HUES64 (cell line): ENCODE results near the gene ULBP1. TPM values are rescaled to one million over a fixed set of nuclear protein-coding genes. Genes with fewer than 3 reads are reported as not detected.
"Not testable (repeated sequence)": the region's sequence is repeated elsewhere in the genome, so short reads cannot be mapped to it uniquely, and the experiment has no call there.

Experiments used
- H3K27ac ChIP-seq: 2 replicates; pipeline ENCODE4 v1.7.0; 2013; ENCODE audit warnings: low read depth, low read length, inconsistent platforms
- H3K27me3 ChIP-seq: 2 replicates; pipeline ENCODE4 v1.6.1; 2013; ENCODE audit warnings: mild to moderate bottlenecking, low read length; ENCODE audit not compliant: insufficient read depth
- H3K36me3 ChIP-seq: 2 replicates; pipeline ENCODE4 v1.6.1; 2013; ENCODE audit warnings: mild to moderate bottlenecking, low read length; ENCODE audit not compliant: insufficient read depth
- H3K4me1 ChIP-seq: 2 replicates; pipeline ENCODE4 v1.6.1; 2013; ENCODE audit warnings: mild to moderate bottlenecking, low read length, moderate library complexity; ENCODE audit not compliant: insufficient read depth
- H3K4me3 ChIP-seq: 2 replicates; pipeline ENCODE4 v1.5.1; 2013; ENCODE audit warnings: mild to moderate bottlenecking, low read length, moderate library complexity
- H3K9ac ChIP-seq: 2 replicates; pipeline ENCODE4 v1.6.1; 2013; ENCODE audit warnings: mild to moderate bottlenecking, low read depth, low read length
- H3K9me3 ChIP-seq: 2 replicates; pipeline ENCODE4 v1.6.1; 2013; ENCODE audit warnings: low read depth, low read length; ENCODE audit not compliant: insufficient read depth
- WGBS: fragments of 150-250, 120-280 bp; methylation state at CpG from one replicate; pipeline ENCODE4 v1.1.7; 2013; ENCODE audit warnings: missing lambda C conversion rate; 5-methylcytosine and 5-hydroxymethylcytosine counted together
- polyA plus RNA-seq, 2 experiments: library from polyadenylated mRNA; stranded (reverse); fragments of 50-300 nt; gene quantifications; one replicate each; pipeline ENCODE4 v1.2.3, GENCODE V29; 2013

The ULBP1 gene, protein sequence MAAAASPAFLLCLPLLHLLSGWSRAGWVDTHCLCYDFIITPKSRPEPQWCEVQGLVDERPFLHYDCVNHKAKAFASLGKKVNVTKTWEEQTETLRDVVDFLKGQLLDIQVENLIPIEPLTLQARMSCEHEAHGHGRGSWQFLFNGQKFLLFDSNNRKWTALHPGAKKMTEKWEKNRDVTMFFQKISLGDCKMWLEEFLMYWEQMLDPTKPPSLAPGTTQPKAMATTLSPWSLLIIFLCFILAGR
- polyA plus RNA-seq (2013, experiment 1 of 2): 0.20 TPM
- 0.76 TPM for polyA plus RNA-seq (2013, experiment 2 of 2)

DNA sequence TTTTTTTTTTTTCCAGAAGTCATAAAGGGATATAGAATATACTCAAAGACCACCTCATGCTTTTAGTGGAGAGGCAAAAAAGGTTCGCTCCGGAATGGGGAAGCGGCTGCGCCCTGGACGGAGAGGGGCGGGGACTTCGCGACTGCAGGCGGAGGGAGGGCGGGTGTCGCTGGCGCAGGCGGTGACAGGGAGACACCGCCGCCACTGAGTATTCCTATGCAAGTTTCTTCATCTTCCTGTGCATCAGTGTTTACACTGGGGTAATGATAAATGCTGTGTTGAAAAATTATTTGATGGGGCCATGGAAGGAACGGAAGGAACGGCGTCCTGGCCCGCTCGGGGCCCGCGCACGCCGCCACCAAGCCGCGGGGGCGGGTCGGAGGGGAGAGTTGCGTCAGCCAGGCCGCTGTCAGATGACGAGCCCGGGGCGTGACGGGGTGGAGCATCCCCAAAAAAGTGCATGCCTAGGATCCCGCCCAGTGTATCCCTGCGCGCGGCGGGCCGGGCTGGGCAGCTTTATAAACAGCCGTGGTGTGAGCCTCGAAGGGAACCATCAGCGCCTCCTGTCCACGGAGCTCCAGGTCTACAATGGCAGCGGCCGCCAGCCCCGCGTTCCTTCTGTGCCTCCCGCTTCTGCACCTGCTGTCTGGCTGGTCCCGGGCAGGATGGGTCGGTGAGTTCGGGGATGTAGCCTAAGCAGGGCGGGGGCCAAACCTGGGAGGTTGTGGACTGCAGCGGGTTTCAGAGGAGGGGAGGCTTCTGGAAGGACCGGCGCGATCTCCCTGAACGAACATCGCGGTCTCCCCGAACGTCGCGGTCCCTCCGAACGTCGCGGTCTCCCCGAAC is at the start of gene ULBP1:
Gene ULBP1, plus strand, starts transcription at position 482 of the 846 bp plus-strand sequence. Its CDS starts 107 bp downstream, at position 589.
- Histone ChIP-seq H3K27ac (no peak within 1 kb of the TSS), H3K9ac (peak within 1 kb of the TSS; percentile 82), H3K27me3 (peaks cover 99% of the 10 kb centered on the region), H3K36me3 (no peaks in the 10 kb centered on the region), H3K4me1 (0 out of 2 replicates have a peak, but pooled peaks cover 5% of the 10 kb centered on the region), H3K9me3 (no peaks in the 10 kb centered on the region), H3K4me3 (peak within 1 kb of the TSS; percentile 83)
- WGBS: under 1% methylated on average over 69 of the region's 69 CpGs

DNA sequence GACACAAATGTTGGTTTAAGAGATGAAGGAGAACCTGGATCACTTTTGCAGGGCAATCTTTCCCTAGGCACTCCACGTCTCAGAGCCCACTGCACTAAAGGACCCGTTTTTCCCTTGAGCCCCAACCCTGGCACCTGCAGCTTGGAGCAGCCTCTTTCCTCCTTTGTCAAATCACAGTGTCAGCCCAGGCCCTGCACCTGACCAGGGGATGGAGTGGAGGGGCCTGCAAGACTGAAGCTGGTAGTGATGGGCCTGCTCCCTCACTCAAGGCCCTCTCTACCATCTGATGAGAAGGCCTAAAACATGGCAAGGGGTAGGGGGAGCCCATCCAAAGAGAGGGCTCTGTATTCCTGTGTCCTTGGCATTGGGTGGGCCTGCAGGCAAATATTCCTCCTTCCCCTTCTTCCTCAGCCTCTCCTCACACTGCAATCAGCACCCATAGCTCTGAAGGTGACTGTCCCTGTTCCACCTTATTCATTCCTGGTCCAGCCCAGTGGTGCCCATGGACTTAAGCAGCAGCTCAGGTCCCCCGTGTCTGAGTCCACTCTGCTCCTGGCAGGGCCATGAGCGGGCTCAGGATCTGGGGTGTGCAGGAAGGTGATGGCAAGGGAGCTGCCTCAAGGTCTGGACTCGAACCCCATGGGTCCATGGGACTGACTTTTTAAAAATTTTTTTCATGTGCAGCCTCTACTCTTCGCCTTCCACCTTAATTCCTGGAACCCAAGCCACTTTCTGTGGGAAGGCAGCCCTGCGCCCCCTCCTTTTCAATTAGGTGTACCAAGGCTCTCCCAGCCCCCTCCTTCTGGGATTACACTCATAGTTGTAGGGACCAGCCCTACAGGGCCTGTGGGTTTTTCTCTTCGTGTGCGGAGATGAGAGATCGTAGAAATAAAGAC is 47.5 kb upstream of the ULBP1 start:
- Histone ChIP-seq H3K36me3 (no peaks in the 10 kb centered on the region), H3K27me3 (peaks cover 43% of the 10 kb centered on the region), H3K9ac (no peak overlapping the region), H3K27ac (no peak overlapping the region), H3K4me1 (no peaks in the 10 kb centered on the region), H3K9me3 (no peaks in the 10 kb centered on the region), H3K4me3 (no peak overlapping the region)
- WGBS: 90% methylated on average over 10 of the region's 10 CpGs

DNA sequence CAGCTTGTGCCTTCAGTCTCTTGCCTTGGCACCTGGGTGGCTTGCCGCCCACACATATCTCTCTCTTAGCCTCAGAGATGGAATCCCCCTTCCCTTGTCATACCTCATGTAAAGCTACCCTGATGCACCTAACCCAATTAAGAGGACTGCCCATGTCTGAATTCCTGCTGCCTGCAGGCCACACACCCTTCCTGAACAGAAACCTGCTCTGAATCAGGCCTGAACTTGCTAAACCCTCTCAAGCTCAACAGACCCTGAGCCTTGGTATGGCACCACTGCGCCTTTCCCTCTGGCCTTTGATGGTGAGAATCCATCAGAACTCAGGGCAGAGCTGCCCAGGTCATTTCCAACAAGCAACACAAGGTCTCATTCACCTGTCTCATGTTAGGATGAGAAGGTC is 46.1 kb upstream of the ULBP1 start:
- Histone ChIP-seq H3K9ac (no peak overlapping the region), H3K27ac (no peak overlapping the region), H3K4me1 (no peaks in the 10 kb centered on the region), H3K9me3 (no peaks in the 10 kb centered on the region), H3K27me3 (peaks cover 57% of the 10 kb centered on the region), H3K4me3 (no peak overlapping the region), H3K36me3 (no peaks in the 10 kb centered on the region)
- 95% methylated on average over 2 of the region's 2 CpGs for WGBS

DNA sequence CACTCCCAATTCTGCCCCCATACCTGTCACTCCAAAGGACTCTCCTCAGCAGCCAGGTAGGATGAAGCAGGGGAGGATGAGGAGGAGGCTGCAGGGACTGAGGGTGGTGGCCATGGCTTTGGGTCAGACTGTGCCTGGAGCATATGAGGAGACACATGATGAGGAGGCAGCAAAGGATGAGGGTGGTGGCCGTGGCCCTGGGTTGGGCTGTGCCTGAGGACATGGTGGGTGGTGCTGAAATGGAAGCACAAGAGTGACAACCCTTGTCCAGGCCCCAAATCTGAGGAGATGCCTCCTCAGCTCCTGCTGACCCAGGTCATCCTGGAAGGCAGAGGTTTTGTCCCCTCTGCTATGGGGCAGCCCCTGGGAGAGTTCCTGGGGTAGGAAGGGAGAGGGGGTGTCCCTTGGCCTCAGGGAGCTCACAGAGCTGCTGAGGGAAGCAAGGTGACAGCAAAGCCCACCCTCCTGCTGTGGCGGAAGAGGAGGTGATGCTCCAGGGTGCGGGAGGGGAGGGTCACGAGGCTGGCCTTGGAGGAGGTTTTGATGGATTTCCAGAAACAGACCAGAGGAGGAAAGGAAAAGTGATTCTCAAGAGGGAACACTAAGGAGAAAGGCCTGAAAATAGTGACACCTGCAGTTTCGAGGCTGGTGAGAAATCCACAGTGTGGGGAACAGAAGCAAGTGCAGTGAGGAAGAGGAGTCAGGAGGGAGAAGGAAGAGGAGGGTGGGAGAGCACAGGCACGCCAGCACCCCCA is 45.4 kb upstream of the ULBP1 start:
- no peak overlapping the region for H3K9ac ChIP-seq
- no peak overlapping the region for H3K27ac ChIP-seq
- no peak overlapping the region for H3K4me3 ChIP-seq
- 77% methylated on average over 6 of the region's 6 CpGs for WGBS
- H3K4me1 ChIP-seq: no peaks in the 10 kb centered on the region
- peaks cover 60% of the 10 kb centered on the region for H3K27me3 ChIP-seq
- H3K36me3 ChIP-seq: no peaks in the 10 kb centered on the region
- no peaks in the 10 kb centered on the region for H3K9me3 ChIP-seq

DNA sequence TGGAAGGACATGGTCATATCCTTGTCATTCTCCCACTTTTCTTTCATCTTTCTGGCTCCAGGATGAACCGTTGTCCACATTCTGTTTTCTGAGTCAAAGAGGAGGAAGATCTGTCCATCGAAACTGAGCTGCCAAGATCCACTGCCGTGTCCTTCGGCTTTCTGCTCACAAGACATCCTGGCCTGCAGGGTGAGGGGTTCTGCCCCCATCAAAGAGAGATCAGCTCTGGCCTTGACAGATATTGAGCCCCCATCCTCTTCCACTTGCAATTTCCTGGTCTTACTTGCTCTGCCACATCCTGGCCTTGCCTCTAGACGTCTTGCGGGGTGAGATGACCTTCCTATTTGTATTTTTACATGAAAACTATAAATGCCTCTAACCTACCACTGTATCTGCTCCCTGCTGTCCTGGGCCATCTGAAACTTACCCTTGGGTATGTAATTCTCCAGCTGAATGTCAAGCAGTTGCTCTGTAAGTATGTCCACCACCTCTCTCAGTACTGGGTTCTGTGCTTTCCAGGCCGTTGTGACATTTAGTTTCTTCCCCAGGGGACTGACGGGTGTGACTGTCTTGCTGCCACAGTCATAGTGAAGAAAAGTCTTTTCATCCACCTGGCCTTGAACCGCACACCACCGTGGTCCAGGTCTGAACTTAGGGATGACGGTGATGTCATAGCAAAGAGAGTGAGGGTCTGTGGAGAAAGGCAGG is 44.5 kb upstream of the ULBP1 start:
- H3K4me3 ChIP-seq, H3K27ac ChIP-seq, H3K9me3 ChIP-seq, H3K4me1 ChIP-seq, H3K36me3 ChIP-seq, H3K9ac ChIP-seq: not testable (repeated sequence)
- WGBS: 88% methylated on average over 7 of the region's 11 CpGs
- H3K27me3 ChIP-seq: peaks cover 66% of the 10 kb centered on the region

DNA sequence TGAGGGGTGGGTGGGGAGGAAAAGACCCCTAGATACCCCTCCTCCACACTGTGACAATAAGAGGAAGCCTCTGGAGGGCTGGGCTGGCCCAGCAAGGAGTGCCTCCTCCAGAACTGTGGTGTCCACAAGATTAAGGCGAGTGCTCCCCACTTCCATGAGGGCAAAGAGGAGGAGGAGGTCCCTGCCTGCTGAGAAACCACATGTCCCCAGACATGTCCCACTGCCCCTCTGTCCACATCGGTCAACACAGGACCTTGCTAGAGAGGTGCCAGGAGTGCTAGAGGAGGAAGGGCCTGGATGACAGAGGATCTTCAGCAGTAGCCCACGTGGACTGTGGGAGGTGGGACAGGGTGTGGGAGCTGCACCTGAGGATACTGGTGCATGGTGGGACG is 43.9 kb upstream of the ULBP1 start:
- Histone ChIP-seq H3K4me1 (no peaks in the 10 kb centered on the region), H3K27ac (no peak overlapping the region), H3K4me3 (no peak overlapping the region), H3K27me3 (peaks cover 69% of the 10 kb centered on the region), H3K9me3 (no peaks in the 10 kb centered on the region), H3K36me3 (no peaks in the 10 kb centered on the region), H3K9ac (no peak overlapping the region)
- 71% methylated on average over 4 of the region's 4 CpGs for WGBS

DNA sequence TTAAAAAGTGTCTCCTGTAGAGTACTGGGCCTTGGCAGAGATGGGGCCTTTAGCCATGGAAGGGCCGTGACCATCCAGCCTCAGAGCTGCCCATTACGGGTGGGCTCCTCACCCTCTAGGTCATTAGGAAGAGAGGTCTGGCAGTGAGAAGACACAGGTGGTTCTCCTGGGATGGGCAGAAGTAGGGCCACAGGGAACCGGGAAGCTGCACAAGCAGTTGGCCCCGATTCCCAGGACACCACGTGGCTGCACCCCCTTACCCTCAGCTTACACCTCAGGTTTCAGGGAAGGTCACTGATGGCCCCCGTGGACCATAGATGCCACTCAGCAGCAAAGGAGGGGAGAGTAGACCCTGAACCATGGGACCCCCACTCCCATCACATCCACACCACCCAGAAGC is 42.4 kb upstream of the ULBP1 start:
- H3K27ac ChIP-seq: no peak overlapping the region
- H3K27me3 ChIP-seq: peaks cover 84% of the 10 kb centered on the region
- H3K4me1 ChIP-seq: no peaks in the 10 kb centered on the region
- no peak overlapping the region for H3K9ac ChIP-seq
- WGBS: 78% methylated on average over 6 of the region's 6 CpGs
- H3K36me3 ChIP-seq: no peaks in the 10 kb centered on the region
- no peaks in the 10 kb centered on the region for H3K9me3 ChIP-seq
- no peak overlapping the region for H3K4me3 ChIP-seq

DNA sequence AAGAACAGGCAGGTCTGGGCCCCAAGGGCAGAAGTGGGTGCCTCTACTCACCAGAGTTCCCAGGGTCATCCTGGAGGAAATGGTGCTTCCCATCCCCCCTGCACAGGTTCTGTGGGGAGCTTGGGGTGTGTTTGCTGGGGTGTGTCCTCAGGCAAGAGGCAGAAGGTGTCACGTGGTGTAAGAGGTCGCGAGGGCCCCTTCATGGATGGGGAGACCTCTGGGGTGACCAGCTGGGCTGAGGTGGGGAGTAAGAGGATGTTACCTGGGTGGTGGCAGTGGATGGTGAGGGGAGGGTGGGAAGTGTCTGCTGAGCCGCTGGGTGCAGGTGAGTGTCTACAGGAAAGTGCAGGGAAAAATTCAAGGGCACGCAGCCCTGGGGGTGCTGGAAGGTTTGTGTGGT is 41.7 kb upstream of the ULBP1 start:
- not testable (repeated sequence) for H3K36me3 ChIP-seq, H3K9me3 ChIP-seq, H3K9ac ChIP-seq, H3K4me1 ChIP-seq, H3K27ac ChIP-seq
- peaks cover 89% of the 10 kb centered on the region for H3K27me3 ChIP-seq
- peak overlapping the region; percentile 64 for H3K4me3 ChIP-seq
- 28% methylated on average over 5 of the region's 5 CpGs for WGBS

DNA sequence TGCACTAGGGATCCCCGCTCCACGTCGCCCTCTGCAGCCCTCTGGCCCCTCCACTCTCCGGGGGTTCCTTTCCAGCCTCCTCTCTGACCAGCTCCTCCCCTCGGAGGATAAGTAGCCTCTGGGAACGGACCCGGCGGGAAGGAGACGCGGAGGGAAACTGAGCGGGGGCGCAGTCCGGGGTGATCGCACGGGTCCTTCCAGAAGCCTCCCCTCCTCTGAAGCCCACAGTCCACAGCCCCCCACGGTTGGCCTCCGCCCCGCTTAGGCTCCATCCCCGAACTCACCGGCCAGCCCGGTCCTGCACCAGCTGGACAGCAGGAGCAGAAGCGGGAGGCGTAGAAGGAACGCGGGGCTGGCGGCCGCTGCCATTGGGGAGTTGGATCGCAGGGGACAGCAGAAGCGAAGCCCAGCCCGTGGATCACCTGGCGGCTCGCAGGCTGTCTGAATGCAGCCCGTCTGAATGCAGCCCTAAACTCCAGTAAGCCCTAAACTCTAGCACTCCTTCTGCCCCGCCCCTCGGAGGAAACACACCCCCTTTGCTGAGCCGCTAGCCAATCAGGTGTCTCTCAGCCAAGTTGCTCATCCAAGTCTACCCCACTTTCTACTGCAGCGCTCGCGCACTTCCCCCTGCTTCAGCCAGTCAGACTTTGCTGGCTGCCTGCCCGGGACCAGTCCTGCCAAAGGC is 41.0 kb upstream of the ULBP1 start, which contains the start of gene RAET1G:
Gene RAET1G, minus strand, starts transcription at position 480 of the 685 bp plus-strand sequence. Its CDS starts 111 bp downstream, at position 369.
- H3K4me3 ChIP-seq: peak within 1 kb of the TSS; percentile 64
- peaks cover 91% of the 10 kb centered on the region for H3K27me3 ChIP-seq
- H3K9me3 ChIP-seq: no peaks in the 10 kb centered on the region
- no peak within 1 kb of the TSS for H3K9ac ChIP-seq
- no peaks in the 10 kb centered on the region for H3K36me3 ChIP-seq
- no peaks in the 10 kb centered on the region for H3K4me1 ChIP-seq
- WGBS: under 1% methylated on average over 40 of the region's 40 CpGs
- no peak within 1 kb of the TSS for H3K27ac ChIP-seq
